ENCODE measurements around the gene FALEC. TPM values are rescaled to one million over a fixed set of nuclear protein-coding genes. Genes with fewer than 3 reads are reported as not detected.

The FALEC gene
- polyA plus RNA-seq, 2 of the 4 experiments (the other 2 are of a cell fraction), result 0.36 to 0.80 TPM

- no peak for TF ChIP-seq ESRRA (IDR thresholded peaks at IDR 0.05; ENCODE audit: borderline replicate concordance, low read length)
- TF ChIP-seq ZSCAN20 (CRISPR knock-in tag; IDR thresholded peaks at IDR 0.05), result no peak
- TF ChIP-seq KDM1A (IDR thresholded peaks at IDR 0.05; ENCODE audit: low read depth), result no peak
- no peak for TF ChIP-seq ELK1 (IDR thresholded peaks at IDR 0.05; ENCODE audit: low read depth, low read length)
- no peak for TF ChIP-seq HDAC2 (IDR thresholded peaks at IDR 0.05)
- no peak for TF ChIP-seq FOSB (CRISPR knock-in tag; IDR thresholded peaks at IDR 0.05)
- TF ChIP-seq, protein P1, sequence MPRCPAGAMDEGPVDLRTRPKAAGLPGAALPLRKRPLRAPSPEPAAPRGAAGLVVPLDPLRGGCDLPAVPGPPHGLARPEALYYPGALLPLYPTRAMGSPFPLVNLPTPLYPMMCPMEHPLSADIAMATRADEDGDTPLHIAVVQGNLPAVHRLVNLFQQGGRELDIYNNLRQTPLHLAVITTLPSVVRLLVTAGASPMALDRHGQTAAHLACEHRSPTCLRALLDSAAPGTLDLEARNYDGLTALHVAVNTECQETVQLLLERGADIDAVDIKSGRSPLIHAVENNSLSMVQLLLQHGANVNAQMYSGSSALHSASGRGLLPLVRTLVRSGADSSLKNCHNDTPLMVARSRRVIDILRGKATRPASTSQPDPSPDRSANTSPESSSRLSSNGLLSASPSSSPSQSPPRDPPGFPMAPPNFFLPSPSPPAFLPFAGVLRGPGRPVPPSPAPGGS (IDR thresholded peaks at IDR 0.05), result no peak
- TF ChIP-seq CHD4 (IDR thresholded peaks at IDR 0.05; ENCODE audit: borderline replicate concordance), result no peak
- TF ChIP-seq RAD21 (conservative IDR thresholded peaks at IDR 0.05 in 1 of 2, IDR thresholded peaks at IDR 0.05 in 1 of 2), result no peak
- TF ChIP-seq JUN (IDR thresholded peaks at IDR 0.05), result no peak
- no peak for TF ChIP-seq ZNF302 (CRISPR knock-in tag; IDR thresholded peaks at IDR 0.05)
- no peak for TF ChIP-seq HOXB13 (CRISPR knock-in tag; IDR thresholded peaks at IDR 0.05; ENCODE audit: low read depth)
- POLR2A ChIA-PET, result interaction anchor here (0.6 to 1.1 kb wide), 2 partner anchors 31 to 35 kb away, joined by 3 to 5 read pairs; no protein-coding TSS in a partner anchor
- H3K27ac ChIP-seq, result peak overlapping the region in 1 of 2 experiments; percentile 37; a peak in 1 of 6 replicates
- ATAC-seq (no peak), FAIRE-seq (no peak), DNase-seq (ENCODE audit: low read depth in 1 of 2, low spot score in 1 of 2) (no peak)
- no peak overlapping the region for H3K4me3 ChIP-seq
- H3K9me3 ChIP-seq, result no peaks in the 10 kb centered on the region
- H3K4me2 ChIP-seq, result no peak overlapping the region
- H3K4me1 ChIP-seq, result peaks cover 16% of the 10 kb centered on the region; the same call in 2 of the 3 replicates
- CTCF ChIA-PET, result interaction anchor here (0.9 to 7.3 kb wide), 6 partner anchors 9 to 99 kb away, joined by 3 to 114 read pairs (median 4); partner anchors contain the start of genes ECM1 and FALEC
- WGBS (ENCODE audit: missing lambda C conversion rate), result 44% methylated on average over 4 of the region's 4 CpGs
Observed at GRCh38 chr1:150529017-150529416, 13.5 kb downstream of the FALEC start.

- FAIRE-seq, result no peak
- no peak for ATAC-seq
Observed at GRCh38 chr1:150530491-150531159, 15.1 kb downstream of the FALEC start.

DNA sequence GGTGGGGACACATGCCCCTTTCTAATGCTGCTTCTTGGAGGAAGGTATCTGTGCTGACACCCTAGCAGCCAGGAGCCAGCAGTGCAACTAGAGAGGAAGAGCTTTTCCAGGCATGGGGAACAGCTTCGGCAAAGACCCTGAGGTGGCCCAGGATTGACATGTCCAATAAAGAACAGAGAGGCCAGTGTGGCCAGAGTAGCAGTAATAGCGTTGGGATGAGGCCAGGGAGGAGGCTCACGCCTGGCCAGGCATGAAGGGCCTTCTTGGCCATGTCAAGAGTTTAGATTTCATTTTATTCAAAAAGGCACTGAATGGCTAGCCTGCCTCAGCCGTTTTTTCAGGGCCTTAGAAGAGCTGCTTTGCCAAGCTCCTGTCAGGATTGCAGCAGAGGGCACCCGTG is 17.3 kb downstream of the FALEC start:
- no peak overlapping the region for H3K4me3 ChIP-seq
- CTCF ChIA-PET, result interaction anchor here (0.6 to 7.3 kb wide), 43 partner anchors 11 to 454 kb away, joined by 3 to 114 read pairs (median 4); partner anchors contain the start of genes ADAMTSL4, ECM1, FALEC and TARS2
- peak in 1 of 2 experiments; percentile 6; a peak in 3 of 6 replicates for ATAC-seq
- no peak for FAIRE-seq
- H3K4me2 ChIP-seq, result peak overlapping the region; percentile 51; the same call in 1 of the 3 replicates
- POLR2A ChIA-PET, result interaction anchor here (0.6 to 1.4 kb wide), 5 partner anchors 15 to 169 kb away, joined by 3 to 12 read pairs (median 4); partner anchors contain the start of genes FALEC, MCL1 and RPRD2
- no peak for DNase-seq (ENCODE audit: low read depth in 1 of 2, low spot score in 1 of 2)
- 0 out of 4 replicates have a peak, but pooled peaks of 1 of the 2 experiments have one; percentile 6 for TF ChIP-seq CEBPB (IDR thresholded peaks at IDR 0.05)
- no peak for TF ChIP-seq JUNB (IDR thresholded peaks at IDR 0.05)
- no peaks in the 10 kb centered on the region for H3K9me3 ChIP-seq
- H3K4me1 ChIP-seq, result peaks cover 36% of the 10 kb centered on the region
- 27% methylated on average over 5 of the region's 5 CpGs for WGBS (ENCODE audit: missing lambda C conversion rate)
- peak overlapping the region in 1 of 2 experiments; percentile 29; a peak in 2 of 6 replicates for H3K27ac ChIP-seq

More at GRCh38 chr1:150530491-150531159, 15.1 kb downstream of the FALEC start:
- Histone ChIP-seq H3K4me3 (no peak overlapping the region), H3K9me3 (no peaks in the 10 kb centered on the region), H3K4me1 (peaks cover 16% of the 10 kb centered on the region; the same call in 2 of the 3 replicates), H3K4me2 (no peak overlapping the region), H3K27ac (no peak overlapping the region)
- ChIA-PET POLR2A (interaction anchor here (1.3 kb wide), 1 partner anchor 44 kb away, joined by 4 read pairs; no protein-coding TSS in a partner anchor), CTCF (interaction anchor here (0.9 to 7.3 kb wide), 10 partner anchors 10 to 275 kb away, joined by 3 to 114 read pairs (median 14); partner anchors contain the start of genes ADAMTSL4, ECM1 and FALEC)
- no peak for TF ChIP-seq RCOR1 (IDR thresholded peaks at IDR 0.05; ENCODE audit: low read depth, low read length)
- no peak for TF ChIP-seq FOXS1 (CRISPR knock-in tag; IDR thresholded peaks at IDR 0.05)
- no peak for TF ChIP-seq PHF8 (IDR thresholded peaks at IDR 0.05; ENCODE audit: borderline replicate concordance, low read depth)
- DNase-seq (ENCODE audit: low read depth in 1 of 2, low spot score in 1 of 2), result no peak
- WGBS (ENCODE audit: missing lambda C conversion rate), result 97% methylated on average over 14 of the region's 14 CpGs
